NCI-H1694 treated with DMSO at 0.1 percent for 48 hours (cell line): ENCODE data around the gene BCDIN3D.
"Not testable (repeated sequence)": the region's sequence is repeated elsewhere in the genome, so short reads cannot be mapped to it uniquely, and the experiment has no call there.

Experiments
- DNase-seq: peaks from one replicate; lab custom pipeline; 2025; lab: John Stamatoyannopoulos, UW

BCDIN3D gene, protein sequence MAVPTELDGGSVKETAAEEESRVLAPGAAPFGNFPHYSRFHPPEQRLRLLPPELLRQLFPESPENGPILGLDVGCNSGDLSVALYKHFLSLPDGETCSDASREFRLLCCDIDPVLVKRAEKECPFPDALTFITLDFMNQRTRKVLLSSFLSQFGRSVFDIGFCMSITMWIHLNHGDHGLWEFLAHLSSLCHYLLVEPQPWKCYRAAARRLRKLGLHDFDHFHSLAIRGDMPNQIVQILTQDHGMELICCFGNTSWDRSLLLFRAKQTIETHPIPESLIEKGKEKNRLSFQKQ

DNA sequence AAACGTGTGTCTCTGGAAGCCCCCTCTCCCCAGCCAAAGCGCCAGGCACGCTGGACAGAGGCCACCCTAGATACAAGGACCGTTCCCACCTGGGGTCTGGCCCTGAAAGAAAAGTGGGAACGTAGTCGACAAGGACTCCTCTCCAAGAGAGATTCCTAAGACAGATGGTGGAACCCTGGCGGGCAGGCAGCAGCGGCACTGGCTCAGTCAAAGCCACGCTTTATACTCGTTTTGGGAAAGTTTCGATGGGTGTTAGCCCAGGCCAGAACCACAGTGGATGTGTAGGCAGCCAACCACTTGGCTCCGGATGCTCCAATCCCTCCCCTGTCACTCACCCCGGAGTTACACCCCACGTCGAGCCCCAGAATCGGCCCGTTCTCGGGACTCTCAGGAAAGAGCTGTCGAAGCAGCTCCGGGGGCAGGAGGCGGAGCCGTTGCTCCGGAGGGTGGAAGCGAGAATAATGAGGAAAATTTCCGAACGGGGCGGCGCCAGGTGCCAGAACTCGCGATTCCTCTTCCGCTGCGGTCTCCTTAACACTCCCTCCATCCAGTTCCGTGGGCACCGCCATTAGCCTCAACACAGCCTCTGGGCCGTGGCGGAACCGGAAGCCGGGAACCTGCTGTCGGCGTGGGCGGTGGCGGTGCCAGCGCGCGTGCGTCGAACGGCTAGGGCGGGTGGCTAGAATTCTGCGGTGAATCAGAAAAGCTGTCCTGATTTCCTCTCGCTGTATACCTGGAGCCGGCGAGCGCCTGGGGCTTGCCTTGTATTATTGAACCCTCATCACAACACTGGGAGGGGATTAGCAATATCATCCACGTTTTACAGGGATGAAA, at the start of gene BCDIN3D:
Gene BCDIN3D (minus strand): TSS at position 588 of the 834 bp plus-strand sequence. CDS start 19 bp downstream, at position 569.
- peak; percentile 90 for DNase-seq

DNA sequence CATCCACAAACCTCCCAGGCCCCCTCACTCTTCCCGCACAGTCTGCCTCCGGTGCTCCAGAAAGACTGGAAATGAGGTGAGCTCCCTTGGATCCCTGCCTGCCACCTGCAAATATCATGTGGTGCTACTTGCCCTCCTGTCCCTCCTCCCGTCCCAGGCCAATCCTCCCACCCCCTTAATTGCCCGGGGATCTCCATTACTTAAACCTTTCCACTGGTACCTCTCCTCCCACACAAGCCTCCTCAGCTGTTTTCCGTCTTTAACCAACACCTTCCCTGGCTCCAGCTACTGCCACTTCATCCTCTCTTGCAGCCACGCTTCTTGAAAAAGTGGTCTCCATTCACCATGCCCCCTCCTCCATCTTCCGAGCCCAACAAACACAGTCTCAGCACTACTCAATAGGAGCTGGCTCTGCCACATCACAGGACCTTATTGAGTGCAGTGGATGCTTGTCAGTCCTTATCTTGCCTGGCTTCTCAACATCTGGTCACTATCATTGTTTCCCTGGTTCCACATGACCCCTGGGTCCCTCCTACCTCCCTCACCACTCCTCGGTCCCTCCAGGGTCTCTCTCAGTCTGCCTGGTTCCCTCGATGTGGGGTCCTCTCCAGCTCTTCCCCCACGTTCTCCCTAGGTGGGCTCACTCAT, 49.3 kb upstream of the BCDIN3D start:
- no peak for DNase-seq

DNA sequence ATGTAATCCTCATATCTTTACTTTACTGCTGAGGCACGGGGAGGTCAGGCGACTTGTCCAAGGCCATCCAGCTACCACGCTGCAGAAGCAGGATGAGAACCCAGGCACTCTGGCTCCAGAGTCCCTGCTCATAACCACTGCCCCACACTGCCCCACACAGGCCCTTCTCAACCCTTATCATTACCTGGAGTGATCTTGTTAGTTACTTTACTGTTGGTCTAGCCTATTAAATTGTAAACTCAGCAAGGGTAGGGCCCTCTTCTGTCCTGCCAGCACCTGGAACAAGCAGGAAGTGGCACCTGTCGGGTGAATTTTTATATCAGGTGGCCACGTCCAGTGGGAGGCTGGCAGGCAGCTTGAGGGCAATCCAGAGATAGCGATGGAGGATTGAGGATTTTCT, 48.6 kb upstream of the BCDIN3D start:
- no peak for DNase-seq

DNA sequence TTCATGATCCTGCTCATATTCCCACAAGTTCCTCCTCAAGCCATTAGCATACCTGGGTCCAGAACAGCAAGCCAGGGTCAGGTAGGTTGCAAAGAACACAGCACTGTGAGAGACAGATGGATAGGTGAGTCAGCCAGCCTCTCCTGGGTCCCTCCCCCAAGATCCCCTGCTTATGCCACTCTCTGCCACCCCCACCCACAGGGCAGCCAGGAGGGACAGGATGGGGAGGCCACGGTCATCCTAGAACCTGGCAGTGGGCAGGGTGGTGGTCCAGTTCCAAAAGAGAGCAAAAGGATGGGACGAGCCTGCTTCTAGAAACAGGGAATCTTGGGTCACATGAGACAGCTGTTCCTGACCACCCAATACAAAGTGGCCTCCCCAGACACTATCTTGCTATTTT, 48.1 kb upstream of the BCDIN3D start:
- no peak for DNase-seq

DNA sequence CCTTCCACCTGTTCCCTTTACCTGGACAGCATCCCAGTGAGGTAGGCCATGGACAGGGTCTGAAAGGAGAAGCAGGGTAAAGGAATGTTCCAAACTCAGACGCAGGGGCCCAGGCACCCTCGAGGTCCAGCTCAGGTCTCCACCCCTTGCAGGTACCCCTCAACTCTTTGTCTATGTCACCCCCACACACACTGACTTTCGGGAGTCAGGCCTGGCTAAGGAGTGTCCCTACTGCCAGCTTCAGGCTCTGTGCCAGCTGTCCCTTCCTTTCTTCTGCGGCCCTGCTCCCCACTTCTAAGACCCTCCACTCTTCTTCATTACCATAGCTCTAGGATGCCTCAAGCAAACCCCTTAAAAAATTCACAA, 47.2 kb upstream of the BCDIN3D start:
- no peak for DNase-seq

DNA sequence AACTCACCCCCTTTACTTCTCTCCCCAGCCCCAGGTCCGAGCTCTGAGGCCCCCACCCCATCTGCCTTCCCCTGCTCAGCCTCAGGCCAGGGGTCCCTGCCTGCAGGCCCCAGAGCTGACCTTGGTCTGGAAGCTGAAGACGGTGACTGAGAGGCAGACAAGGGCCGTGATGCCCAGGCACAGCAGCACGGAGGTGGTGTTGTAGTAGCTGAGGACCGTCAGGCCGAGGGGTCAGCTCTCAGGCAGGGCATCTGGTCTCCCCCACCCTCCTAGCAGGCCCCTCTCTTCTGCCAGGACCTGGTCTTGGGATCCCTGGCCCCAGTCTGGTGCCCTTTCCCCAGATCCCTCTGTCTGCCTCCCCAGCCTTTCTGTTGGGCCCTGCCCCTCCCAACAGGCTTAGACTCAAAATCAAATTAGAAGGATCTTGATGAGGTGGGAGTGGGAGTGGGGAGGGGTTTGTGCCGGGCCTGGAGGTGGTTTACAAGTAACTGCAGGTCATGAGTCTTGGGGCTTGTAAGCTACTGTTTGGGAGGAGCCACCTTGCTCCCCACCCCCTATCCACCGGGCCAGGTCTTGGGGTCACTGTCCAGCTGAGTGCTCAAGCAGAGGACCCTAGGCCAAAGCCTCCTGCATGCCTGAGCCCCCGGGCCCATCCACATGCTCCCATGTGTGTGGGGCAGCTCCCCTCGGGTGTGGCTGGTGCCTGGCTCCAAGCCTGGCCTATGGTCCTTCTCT, 46.6 kb upstream of the BCDIN3D start:
- no peak for DNase-seq

DNA sequence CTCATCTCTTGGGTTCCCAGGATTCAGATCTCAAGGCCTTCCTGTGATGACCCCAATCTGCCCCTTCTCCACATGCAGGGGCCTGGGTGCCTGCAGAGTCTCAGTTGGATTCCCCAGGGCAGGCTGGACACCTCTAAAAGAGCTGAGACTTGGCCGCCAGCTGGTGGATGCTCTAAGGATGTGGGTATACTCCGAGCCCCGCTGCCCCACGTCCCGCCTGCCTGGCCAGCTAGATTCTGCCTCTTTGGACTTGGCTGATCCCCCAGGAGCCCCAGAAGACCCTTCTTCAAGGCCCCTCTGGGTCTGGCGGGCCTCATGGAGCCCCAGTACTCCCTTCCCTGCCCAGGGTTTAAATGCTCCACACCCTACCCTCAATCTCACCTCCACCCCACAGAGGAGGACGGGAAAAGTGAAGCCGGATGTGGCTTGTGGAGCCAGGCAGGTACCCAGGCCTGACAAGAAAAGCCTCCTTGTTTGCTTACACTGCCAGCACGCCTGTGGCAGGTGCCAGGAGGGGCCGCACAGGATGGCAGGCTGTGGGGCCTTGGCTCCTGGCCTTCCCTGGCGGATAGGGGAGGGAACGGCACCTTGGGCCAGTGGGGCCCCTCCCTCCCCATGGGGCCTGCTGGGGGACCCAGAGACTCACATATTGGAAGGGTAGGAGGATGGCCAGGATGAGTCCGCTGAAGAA, 45.7 kb upstream of the BCDIN3D start:
- no peak for DNase-seq

DNA sequence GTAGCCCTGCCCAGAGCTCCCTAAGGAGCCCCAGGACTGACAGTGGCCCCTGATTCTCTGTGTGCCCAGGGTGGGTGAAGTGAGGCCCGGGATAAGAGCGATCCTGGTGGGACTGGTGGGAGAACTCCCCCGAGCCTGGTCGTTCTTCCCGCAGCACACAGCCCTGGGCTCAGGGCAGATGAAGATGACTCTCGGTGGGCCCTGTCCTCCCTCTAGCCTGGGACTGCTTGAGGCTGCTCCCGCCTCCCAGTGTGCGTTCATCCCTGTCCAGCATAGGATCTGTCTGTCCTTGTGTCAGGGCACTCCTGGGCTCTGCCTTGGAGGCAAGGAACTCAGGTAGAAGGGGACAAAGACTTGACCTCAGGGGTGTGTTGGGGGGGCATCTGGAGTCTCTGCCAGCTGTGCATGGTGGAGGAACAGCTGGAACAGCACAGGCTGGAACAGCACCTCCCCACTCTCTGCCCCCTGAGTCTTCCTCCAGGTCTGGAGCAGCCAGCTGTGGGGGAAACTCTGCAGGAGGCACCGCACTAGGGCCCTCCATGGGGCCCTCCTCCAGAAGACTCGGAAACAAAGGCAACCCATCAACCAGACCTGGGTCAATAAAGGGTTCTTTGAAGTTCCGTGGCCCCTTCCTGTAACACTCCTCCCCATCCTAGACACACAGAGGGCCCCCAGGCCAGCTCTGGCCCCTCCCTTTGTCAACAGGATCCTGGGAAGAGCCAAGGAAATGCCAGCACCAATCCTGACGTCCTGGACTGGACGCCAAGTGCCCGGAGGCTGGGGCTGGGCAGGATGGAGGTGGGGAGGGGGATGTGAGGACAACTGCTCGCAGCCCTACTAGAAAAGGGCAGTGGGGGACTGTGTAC, 44.9 kb upstream of the BCDIN3D start:
- no peak for DNase-seq

DNA sequence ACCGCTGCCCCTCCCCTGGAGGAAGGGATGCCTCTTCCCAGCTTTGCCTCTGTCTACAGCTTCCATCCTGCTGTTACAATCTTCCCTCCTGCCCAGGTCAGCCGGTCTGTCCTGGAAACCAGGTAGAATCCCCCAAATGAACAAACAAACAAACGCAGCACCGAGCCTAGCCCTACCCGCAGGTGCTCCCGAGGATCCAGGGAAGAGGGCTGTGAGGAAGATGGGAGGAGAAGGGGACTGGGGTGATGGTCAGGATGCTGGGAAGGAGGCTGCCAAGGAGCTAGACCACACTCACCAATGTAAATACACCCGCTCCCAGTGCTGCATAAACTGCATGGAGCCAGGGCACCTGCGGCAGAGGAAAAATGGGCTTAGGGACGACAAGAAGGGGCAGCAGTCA, 44.2 kb upstream of the BCDIN3D start:
- no peak for DNase-seq

DNA sequence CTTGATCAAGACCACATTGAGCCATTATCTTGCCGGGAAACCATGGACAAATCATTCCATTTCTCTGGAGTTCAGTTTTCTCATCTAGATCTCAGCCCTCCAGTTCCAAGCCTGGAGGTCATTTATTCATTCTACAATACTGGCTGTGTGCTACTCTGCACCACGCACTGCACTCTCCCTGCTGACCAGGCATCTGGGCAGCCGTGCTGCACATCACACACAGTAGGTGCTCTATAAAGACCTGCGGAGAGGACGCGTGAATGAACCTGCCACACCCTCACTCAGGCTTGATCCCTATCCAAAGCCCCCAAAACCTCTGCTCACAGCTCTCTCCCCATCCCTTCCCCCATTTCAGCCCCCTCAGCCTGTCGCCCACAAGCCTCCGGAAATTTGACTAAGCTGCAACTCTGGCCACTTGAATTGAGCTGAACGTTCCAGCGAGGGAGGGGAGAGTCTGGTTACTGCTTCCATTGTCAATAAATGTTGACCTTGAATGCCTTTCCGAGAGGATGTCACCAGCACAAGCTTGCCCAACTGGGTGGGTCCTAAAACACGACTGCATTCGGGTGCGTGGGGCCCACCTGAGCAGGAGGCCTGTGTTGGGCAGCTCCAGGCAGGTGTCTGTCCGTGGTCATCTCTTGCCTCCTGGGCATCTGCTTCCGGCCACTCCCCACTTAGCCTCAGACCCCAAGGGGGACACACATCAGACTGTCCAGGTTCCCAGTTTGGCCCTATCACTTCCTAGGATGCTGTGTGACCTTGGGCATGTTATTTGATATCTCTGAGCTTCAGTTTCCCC, 43.0 kb upstream of the BCDIN3D start:
- no peak for DNase-seq

DNA sequence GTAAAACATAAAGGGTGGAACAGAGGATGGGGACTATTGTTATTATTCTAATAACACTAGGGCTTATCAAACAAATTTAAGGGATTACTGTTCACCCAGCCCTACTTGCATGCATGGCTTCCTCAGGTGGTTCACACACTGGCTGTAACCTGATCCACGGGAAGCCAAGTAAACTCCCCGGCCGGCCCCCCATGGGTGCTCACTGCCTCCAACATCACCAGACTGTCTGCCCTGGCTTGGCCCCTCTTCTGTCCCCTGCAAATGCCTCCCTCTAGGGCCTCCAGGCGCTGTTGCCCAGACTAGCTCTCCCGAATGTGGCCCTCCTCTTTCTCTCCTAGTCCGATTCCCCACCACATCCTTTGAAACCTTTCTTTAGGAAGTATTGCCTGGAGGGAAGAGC, 42.2 kb upstream of the BCDIN3D start:
- DNase-seq: no peak

DNA sequence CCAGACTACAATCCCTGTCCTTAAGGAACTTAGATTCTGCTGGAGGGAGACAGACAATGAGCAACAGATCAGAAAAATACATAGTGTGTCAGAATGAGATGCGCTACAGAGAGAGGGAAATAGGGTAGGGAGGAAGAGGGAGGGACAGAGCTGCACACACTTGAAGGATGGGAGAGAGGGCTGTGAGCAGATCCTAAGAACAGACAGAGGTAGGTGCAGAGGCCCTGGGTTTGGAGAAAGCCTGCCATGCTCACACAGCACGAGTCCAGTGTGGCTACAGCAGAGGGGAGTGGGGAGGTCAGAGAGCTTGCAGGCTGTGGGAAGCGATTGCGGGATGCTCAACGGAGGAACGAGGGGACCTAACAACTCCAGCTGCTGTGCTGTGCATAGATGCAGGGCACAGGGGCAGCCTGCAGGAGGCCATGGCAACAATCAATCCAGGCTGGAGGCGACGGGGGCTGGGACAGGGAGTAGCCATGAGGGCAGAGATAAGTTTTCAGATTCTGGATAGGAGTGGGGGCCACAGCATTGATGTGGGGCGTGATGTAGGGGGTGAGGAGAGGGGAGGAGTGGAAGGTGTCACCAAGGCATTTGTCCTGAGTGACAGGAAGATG, 40.1 kb upstream of the BCDIN3D start:
- no peak for DNase-seq

DNA sequence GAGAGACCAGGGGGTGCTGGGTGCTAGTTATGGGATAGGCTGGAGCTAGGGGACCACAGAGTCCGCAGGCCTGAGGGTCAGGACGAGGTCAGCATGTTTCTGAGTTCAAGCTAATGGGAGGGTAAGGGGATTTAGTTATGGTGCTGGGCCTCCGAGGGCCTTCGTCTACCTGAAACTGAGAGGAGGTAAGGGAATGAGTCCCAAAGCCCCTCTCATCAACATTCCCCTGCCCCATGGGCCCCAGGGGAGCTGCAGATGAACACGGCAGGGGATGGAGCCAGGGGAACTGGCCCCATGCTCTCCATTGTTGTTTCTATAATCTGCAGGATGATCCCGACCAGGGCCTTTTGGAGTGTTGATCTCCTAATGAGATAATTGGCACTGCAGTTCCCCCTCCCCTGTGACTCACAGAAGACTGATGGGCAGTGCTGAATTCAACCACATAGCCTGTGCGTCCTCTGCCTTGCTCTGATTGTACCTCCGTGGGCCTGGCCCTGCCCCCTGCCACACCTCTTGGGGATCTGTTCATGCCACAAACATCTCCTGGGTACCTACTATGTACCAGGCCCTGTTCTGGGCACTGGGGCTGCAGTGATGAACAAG, 39.4 kb upstream of the BCDIN3D start:
- DNase-seq: no peak

DNA sequence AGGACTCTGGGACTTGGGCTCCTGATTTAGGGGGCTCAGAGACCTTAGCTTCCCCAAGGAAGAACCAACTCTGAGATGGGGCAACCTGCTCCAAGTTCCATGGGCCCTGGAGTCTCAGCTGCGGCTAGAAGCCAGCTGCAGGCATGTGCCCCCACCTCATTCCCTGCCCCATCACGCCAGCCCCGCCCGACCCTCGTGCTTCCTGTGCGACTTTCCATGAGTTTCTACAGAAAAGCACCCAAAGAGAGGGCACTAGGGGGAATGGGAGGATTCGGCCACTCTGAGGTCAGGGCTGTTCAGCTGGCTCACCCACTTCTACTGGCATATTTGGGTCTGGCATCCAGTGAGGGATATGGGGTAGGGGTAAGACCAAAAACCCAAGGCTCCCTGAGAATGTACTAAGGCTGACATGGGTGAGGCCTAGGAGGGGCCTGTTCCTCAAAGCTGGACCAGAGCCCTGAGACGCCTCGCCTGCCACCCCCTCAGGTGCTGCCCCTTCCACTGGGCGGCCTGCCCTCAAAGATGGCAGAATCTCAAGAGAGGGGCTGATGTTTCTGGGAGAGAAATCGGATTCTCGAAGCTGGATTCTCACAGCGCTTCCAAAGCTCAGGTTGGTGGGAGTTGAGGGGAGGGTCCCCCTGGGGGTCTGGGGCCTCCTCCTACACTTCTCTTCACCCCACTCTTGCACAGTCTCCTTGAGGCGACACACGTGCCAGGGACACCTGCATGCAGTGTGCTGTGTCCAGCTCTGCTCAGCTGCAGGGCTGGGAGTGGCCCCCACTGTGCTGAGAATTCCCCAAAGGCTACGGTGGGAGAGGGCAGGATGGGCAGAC, 38.7 kb upstream of the BCDIN3D start:
- DNase-seq: no peak

DNA sequence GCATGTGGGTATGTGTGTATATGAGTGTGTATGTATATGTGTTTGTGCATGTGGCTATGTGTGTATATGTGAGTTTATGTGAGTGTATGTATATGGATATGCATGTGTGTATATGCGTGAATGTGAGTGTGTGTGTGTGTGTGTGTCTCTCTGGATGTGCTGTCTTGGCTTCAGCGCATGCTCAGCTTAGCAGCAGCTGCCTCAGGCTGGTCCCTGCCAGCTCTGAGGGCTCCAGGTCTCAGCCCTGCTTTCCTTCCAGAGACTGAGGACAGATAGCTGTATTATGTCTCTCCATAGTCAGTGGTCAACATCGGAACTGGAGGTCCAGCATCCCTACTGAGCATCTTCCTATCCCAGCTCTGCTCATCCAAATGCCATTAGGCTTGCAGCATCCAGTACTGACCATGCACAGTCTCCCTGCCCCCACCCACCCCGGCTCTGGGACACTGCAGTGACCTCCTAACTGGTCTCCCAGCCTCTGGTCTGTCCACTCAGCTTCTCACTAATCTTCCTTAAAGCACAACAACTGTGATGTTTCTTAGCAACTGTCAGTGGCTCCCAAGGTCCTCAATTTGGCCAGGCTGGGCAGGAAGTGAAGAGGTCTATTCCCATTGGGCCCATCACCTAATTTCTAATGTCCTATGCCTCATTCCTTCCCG, 38.0 kb upstream of the BCDIN3D start:
- DNase-seq: no peak

DNA sequence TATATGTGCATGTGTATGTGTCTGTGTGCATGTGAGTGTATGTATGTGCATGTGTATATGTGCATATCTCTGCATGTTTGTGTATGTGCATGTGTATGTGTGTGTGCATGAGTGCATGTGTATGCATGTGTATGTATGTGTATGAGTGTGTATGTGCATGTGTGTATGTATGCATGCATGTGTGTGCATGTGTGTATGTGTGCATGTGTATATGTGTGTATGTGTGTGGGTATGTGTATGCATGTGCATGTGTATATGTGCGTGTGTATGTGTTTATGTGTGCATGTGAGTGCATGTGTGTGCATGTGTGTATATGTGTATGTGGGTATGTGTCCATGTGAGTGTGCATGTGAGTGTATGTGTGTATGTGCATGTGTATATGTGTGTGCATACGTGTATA, 36.2 kb upstream of the BCDIN3D start:
- not testable (repeated sequence) for DNase-seq

DNA sequence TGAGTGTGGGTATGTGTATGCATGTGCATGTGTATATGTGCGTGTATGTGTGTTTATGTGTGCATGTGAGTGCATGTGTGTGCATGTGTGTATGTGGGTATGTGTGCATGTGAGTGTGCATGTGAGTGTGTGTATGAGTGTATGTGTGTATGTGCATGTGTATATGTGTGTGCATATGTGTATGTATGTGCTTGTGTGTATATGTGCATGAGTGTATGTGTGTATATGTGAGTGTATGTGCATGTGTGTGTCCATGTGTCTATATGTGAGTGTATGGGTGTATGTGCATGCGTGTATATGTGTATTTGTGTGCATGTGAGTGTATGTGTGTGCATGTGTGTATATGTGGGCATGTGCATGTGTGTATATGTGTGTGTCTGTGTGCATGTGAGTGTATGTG, 35.1 kb upstream of the BCDIN3D start:
- DNase-seq: no peak

DNA sequence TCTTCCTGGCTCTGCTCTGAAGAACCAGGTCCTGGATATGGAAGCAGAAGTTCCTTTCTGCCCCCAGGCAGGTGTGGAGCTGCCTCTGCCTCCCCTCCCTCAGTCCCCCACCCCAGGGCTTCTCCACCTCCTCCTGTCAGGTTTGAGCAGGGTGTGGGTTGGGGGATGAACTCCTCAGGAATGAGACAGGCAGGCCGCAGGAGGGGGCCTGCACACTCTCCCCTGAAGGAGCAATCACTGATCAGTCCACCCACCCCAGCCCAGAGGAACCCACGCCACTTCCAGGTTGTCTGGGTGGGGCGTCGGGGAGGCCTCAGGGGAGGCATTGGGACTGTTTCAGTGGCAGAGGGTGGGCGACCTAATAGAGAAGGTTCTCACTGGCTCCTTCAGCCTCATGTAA, 34.2 kb upstream of the BCDIN3D start:
- no peak for DNase-seq
